DND-41 (cell line): ENCODE measurements around the gene METTL26.

Source experiments
- CTCF ChIP-seq: IDR thresholded peaks from 2 replicates; pipeline ENCODE4 v1.5.1; 2012; ENCODE audit warnings: borderline replicate concordance, low read length, moderate library complexity, mild to moderate bottlenecking; ENCODE audit not compliant: poor library complexity, severe bottlenecking; ENCODE audit errors: extremely low read depth
- EZH2 ChIP-seq: IDR thresholded peaks from 3 replicates; pipeline ENCODE4 v1.6.1; 2012; ENCODE audit warnings: borderline replicate concordance, low read depth, mild to moderate bottlenecking, moderate library complexity, low read length, inconsistent platforms; ENCODE audit not compliant: severe bottlenecking

GRCh38 chr16:676565-676902, 40.4 kb upstream of the METTL26 start:
- TF ChIP-seq CTCF (no peak), EZH2 (no peak)
